ENCODE measurements around the gene RALGPS1. TPM values are rescaled to one million over a fixed set of nuclear protein-coding genes. Genes with fewer than 3 reads are reported as not detected.
A peak's percentile ranks its signal among the peaks of the same experiment; 100 is the strongest.

The RALGPS1 gene
- total RNA-seq, 1 donor from 2014 or later = 15.2 TPM

DNA sequence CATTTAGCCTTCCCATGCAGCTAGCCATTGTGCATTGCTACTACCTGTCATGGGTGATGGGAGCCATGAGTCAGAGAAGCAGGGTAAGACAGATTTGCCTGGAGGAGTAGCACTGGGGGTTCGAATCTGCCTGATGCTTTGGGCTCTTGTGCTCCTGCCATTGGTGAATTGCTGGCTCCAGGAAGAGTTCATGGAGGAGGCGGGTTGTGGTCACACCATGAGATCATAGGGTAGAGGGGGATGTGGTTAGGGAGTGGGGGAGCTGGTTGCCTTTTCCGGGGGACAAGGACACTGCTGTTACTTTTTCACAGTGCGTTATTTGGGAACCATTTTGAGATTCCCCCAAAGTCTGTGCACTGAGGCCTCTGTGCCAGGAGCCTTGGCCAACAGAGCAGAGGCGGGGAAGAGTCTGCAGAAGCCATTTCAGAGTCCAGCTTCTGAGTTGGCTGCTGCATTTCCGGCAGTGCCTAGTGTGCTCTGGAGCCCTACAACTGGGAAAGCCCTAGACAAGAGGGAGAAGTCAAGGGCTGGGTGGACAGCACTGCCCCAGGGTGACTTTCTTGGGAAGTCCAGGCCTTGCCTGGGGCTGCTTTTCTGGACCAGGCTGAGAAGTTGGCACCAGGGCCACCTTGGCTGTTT is 201.6 kb downstream of the RALGPS1 start:
- Histone ChIP-seq H3K27me3 (no peaks in the 10 kb centered on the region), H3K4me3 (no peak overlapping the region), H3K9me3 (no peaks in the 10 kb centered on the region), H3K4me1 (peaks cover 91% of the 10 kb centered on the region), H3K36me3 (no peaks in the 10 kb centered on the region), H3K27ac (peak overlapping the region; percentile 38)
- DNase-seq (ENCODE audit: extremely low spot score in 2 of 2) = no peak
- no peak for TF ChIP-seq POLR2A (IDR thresholded peaks at IDR 0.05)
- TF ChIP-seq POLR2AphosphoS5 (IDR thresholded peaks at IDR 0.05; ENCODE audit: insufficient read depth in 1 of 2, low read depth in 1 of 2) = no peak
- TF ChIP-seq, protein P1, sequence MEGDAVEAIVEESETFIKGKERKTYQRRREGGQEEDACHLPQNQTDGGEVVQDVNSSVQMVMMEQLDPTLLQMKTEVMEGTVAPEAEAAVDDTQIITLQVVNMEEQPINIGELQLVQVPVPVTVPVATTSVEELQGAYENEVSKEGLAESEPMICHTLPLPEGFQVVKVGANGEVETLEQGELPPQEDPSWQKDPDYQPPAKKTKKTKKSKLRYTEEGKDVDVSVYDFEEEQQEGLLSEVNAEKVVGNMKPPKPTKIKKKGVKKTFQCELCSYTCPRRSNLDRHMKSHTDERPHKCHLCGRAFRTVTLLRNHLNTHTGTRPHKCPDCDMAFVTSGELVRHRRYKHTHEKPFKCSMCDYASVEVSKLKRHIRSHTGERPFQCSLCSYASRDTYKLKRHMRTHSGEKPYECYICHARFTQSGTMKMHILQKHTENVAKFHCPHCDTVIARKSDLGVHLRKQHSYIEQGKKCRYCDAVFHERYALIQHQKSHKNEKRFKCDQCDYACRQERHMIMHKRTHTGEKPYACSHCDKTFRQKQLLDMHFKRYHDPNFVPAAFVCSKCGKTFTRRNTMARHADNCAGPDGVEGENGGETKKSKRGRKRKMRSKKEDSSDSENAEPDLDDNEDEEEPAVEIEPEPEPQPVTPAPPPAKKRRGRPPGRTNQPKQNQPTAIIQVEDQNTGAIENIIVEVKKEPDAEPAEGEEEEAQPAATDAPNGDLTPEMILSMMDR (IDR thresholded peaks at IDR 0.05) = no peak
- intact Hi-C loops (cut with DNase I) = no loop called here

DNA sequence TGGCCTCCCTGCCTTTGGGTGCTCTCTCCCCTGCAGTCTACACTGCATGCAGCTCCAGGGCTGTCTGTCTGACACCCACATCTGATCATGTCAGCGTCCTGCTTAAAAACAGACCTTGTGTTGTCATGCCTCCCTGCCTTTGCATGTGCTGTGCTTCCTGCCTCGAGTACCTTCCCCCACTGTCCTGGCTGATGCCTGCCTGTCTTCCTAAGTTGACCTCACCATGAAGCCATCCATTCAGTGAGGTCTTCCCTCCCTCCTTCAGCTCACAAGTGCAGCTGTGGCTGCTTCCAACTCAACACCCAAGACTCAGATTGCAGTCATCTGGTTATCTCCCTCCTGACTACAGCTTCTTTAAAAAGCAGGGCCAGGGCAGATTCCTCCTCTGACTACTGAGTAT is 202.4 kb downstream of the RALGPS1 start:
- DNase-seq (ENCODE audit: extremely low spot score in 2 of 2) = no peak
- H3K27me3 ChIP-seq = no peaks in the 10 kb centered on the region
- H3K36me3 ChIP-seq = no peaks in the 10 kb centered on the region
- no peaks in the 10 kb centered on the region for H3K9me3 ChIP-seq
- H3K4me1 ChIP-seq = peaks cover 91% of the 10 kb centered on the region
- TF ChIP-seq POLR2AphosphoS5 (IDR thresholded peaks at IDR 0.05; ENCODE audit: insufficient read depth in 1 of 2, low read depth in 1 of 2) (no peak), POLR2A (IDR thresholded peaks at IDR 0.05) (no peak)
- TF ChIP-seq, protein P1 (IDR thresholded peaks at IDR 0.05) = no peak
- peak overlapping the region; percentile 38 for H3K27ac ChIP-seq
- intact Hi-C loops (cut with DNase I) = no loop called here
- H3K4me3 ChIP-seq = no peak overlapping the region

- no peaks in the 10 kb centered on the region for H3K27me3 ChIP-seq
- H3K27ac ChIP-seq = peak overlapping the region; percentile 16
- no peaks in the 10 kb centered on the region for H3K36me3 ChIP-seq
- H3K9me3 ChIP-seq = no peaks in the 10 kb centered on the region
- TF ChIP-seq POLR2A (IDR thresholded peaks at IDR 0.05) = no peak
- TF ChIP-seq, protein P1 (IDR thresholded peaks at IDR 0.05) = no peak
- TF ChIP-seq POLR2AphosphoS5 (IDR thresholded peaks at IDR 0.05; ENCODE audit: insufficient read depth in 1 of 2, low read depth in 1 of 2) = no peak
- peaks cover 86% of the 10 kb centered on the region for H3K4me1 ChIP-seq
- intact Hi-C loops (cut with DNase I) = no loop called here
- H3K4me3 ChIP-seq = no peak overlapping the region
- DNase-seq (ENCODE audit: extremely low spot score in 2 of 2) = no peak
Observed at GRCh38 chr9:127117801-127118200, 203.2 kb downstream of the RALGPS1 start.

GRCh38 chr9:127118597-127119319 is 204.2 kb downstream of the RALGPS1 start:
- Histone ChIP-seq H3K4me1 (peaks cover 86% of the 10 kb centered on the region), H3K27me3 (no peaks in the 10 kb centered on the region), H3K9me3 (no peaks in the 10 kb centered on the region), H3K4me3 (no peak overlapping the region), H3K36me3 (no peaks in the 10 kb centered on the region), H3K27ac (peak overlapping the region; percentile 16)
- DNase-seq (ENCODE audit: extremely low spot score in 2 of 2) = no peak
- TF ChIP-seq POLR2AphosphoS5 (IDR thresholded peaks at IDR 0.05; ENCODE audit: insufficient read depth in 1 of 2, low read depth in 1 of 2) (no peak), POLR2A (IDR thresholded peaks at IDR 0.05) (no peak)
- TF ChIP-seq, protein P1 (IDR thresholded peaks at IDR 0.05) = no peak
- intact Hi-C loops (cut with DNase I) = no loop called here

- H3K36me3 ChIP-seq = no peaks in the 10 kb centered on the region
- H3K4me3 ChIP-seq = peak overlapping the region; percentile 52 to 72
- TF ChIP-seq POLR2AphosphoS5 (IDR thresholded peaks at IDR 0.05; ENCODE audit: insufficient read depth in 1 of 2, low read depth in 1 of 2) (no peak), POLR2A (IDR thresholded peaks at IDR 0.05) (no peak)
- TF ChIP-seq, protein P1 (IDR thresholded peaks at IDR 0.05) = no peak
- intact Hi-C loops (cut with DNase I) = no loop called here
- H3K4me1 ChIP-seq = peaks cover 85% of the 10 kb centered on the region
- H3K27ac ChIP-seq = peak overlapping the region; percentile 90
- no peaks in the 10 kb centered on the region for H3K27me3 ChIP-seq
- H3K9me3 ChIP-seq = no peaks in the 10 kb centered on the region
- no peak for DNase-seq (ENCODE audit: extremely low spot score in 2 of 2)
Observed at GRCh38 chr9:127119320-127119709, 204.7 kb downstream of the RALGPS1 start.

Data from vagina (tissue), 2 donors.